Inferior parietal cortex (tissue), 1 donor: ENCODE results near the gene CFAP73.
"Not testable (repeated sequence)": the region's sequence is repeated elsewhere in the genome, so short reads cannot be mapped to it uniquely, and the experiment has no call there.

Experiments
- DNase-seq: peaks from one replicate; pipeline ENCODE4 v3.0.0-alpha.2; 2016; ENCODE audit errors: extremely low spot score

Gene CFAP73

DNA sequence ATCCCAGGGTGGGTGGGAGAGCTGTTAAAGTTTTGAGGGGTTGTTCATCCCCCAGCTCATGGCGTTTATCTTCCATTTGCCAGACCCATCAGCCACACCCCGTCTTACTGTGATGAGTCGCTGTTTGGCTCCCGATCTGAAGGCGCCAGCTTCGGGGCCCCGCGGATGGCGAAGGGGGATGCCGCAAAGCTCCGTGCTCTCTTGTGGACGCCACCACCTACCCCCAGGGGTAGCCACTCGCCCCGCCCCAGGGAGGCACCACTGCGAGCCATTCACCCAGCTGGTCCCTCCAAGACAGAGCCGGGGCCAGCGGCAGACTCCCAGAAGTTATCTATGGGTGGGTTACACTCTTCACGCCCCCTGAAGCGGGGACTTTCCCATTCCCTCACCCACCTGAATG is 41.7 kb downstream of the CFAP73 start:
- DNase-seq, result no peak

GRCh38 chr12:113194971-113195391 is 45.5 kb downstream of the CFAP73 start:
- DNase-seq, result no peak

DNA sequence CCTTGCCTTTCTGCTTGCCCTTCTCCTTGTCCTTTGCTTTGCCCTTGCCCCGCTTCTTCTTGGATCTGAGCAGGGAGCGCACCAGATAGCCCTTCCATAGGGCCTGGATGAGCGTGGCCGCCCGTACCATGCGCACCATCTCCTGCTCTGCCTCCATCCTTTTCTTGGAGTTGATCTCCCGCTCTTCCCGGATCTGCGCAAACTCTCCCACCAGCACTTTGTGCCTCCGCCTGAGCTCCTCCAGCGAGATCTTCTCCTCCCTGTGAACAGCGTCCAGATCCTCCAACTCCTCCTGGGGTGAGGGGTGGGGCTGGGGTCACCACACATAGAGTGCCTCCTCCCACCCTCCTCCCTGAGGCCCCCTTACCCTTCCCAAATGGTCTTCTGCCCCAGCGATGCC is 46.1 kb downstream of the CFAP73 start:
- DNase-seq, result no peak

GRCh38 chr12:113196582-113196981 is 47.1 kb downstream of the CFAP73 start:
- no peak for DNase-seq

DNA sequence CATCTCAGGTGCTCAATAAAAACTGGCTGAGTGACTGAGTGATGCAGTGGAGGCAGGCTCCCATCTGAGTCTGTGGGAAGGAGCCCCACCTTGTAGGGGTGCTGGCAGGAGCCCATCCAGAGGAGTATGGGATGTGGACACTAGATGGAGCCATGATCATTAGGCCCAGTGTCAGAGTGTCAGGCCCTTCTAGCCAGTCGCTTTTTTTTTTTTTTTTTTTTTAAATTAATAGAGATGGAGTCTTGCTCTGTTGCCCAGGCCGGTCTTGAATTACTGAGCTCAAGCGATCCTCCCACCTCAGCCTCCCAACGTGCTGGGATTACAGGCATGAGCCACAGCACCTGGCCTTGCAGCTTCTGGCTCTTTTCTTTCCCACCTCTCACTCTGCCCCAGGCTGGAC is 47.5 kb downstream of the CFAP73 start:
- peak; percentile 72 for DNase-seq

DNA sequence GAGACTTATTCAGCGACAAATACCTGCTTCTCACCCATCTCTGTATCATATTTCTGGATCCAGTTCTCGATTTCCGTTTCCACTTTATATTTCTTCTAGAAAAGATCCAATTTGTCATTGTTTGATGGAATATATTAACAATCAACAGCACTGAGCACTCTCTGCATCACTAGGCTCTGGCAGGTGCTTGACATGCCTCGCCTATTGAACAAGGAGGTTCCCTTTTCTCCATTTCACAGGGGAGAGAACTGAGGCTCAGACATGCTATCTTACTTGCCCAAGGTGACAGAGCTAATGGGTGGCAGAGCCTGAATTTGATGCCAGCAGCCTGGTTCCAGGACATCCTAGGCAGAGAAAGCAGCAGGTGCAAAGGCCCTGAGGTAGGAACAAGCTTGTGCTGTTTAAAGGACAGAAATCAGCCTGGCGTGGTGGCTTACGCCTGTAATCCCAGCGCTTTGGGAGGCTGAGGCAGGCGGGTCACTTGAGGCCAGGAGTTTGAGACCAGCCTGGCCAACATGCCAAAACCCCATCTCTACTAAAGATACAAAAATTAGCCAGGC is 48.1 kb downstream of the CFAP73 start:
- DNase-seq, result no peak

GRCh38 chr12:113198296-113198695 is 48.8 kb downstream of the CFAP73 start:
- no peak for DNase-seq

GRCh38 chr12:113200021-113200797 is 50.7 kb downstream of the CFAP73 start:
- DNase-seq, result no peak

GRCh38 chr12:113201187-113202177 is 52.0 kb downstream of the CFAP73 start:
- DNase-seq, result no peak

DNA sequence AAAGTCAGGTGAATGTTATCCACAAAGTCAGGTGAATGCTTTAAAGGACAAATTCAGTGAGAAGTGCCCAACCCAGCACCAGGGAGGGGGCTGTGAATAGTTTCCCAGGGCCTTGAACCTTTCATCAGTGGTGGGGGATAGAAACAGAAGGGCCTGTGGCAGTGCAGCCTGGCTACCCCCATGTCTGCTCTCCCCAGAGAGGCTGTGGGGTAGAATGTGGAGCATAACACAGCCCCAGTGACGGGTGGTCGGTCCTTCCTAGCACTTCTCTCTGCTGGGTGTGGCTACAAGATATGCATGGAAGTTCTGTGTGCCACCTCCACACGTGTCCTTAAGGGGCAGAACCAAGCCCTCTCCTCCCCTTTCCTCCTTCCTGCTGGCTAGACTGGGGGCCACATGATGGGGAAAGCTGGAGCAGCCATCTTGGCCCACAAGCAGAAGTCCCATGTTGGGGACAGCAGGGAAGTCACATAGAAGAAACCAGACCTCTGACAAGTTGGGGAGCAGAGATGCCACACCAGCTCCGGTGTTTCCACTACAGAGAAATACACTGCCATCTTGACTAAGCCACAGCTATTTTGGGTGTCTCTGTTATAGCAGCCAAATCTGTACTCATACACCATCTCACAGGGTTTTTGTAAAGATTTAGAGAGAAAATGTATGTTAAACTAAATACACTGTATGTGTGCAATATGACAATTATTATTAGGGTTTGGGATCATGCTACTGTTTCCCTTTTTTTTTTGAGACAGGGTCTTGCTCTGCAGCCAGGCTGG is 53.0 kb downstream of the CFAP73 start:
- no peak for DNase-seq

- no peak for DNase-seq
Measured at GRCh38 chr12:113203852-113204760, 54.6 kb downstream of the CFAP73 start.

DNA sequence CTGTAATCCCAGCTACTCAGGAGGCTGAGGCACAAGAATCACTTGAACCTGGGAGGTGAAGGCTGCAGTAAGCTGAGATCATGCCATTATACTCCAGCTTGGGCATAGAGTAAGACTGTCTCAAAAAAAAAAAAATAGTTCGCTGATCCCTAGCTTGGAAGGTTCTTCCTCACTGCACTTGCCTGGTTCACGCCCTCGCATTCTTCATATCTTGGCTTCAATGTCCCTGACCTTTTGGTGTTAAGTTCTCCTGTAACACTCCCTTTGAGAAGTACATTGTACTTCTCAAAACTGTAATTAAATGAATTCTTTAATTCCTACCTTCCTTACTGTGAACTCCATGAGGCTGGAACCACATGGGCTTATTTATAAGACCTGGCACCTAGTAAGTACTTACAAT is 55.3 kb downstream of the CFAP73 start:
- no peak for DNase-seq

GRCh38 chr12:113206802-113207201 is 57.3 kb downstream of the CFAP73 start:
- not testable (repeated sequence) for DNase-seq

DNA sequence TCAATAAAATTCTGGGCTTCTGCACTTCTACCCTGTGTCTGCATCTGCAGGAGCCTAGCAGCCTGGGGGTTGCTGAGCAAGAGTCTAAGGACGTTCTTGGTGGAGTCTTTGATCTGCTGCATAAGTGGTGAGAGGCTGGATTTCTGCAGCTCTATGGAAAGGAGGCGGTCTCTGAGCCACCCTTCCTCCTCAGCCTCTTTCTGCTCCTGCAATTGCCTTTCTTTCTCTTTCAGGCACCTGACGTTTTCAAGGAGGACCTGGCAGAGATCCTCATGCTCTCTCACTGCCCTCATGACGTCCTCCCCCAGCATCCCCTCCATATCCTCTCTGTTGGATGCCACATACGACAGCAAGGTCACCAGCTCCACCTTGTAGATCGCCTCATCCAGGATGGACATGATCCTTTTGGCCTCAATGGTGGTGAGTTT is 58.1 kb downstream of the CFAP73 start:
- no peak for DNase-seq

DNA sequence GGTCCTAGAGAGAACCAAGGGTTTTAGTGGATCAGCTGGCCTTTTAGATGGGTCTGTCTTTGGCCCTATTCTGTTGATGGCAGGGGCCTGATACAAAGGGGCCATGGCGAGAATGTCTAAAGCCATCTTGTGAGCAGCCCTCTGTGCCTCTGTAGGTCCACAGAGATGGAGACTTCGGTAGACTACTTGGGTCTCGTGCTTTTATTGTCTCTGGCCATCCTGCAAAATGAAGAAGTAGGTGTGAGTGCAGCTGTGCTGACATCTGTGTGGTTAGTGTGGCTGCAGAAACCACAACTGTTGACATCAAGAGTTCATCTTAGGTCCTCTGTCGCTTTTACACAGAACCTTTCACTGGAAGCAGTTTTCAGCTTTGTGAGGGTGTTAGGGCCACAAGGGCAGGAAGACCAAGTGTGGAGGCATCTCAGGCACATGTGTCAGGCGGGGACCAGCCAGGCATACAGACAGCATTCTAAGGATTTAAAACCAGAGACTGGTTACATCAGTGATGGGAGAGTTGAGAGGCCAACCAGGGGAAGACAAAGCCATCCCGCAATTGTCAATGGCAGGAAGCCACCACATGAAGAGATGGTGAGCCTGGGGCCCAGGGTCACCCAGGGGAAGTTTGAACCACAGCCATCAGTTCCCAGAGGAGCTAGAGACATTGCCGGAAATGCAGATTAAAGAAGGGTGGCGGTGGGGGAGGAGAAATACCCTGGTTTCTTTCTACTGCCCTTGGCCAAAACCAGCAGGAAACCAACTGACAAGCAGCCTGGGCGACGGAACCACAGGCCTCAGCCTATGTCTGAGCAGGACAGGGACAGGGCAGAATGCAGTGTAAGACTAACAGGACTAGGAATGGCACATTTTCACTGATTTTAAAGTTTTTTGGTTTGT is 58.8 kb downstream of the CFAP73 start:
- no peak for DNase-seq
